SHP77 treated with DMSO at 0.1 percent for 48 hours (cell line): ENCODE measurements around the gene KCNMB3.
"Not testable (repeated sequence)": the region's sequence is repeated elsewhere in the genome, so short reads cannot be mapped to it uniquely, and the experiment has no call there.

Source experiments
- DNase-seq: peaks from one replicate; lab custom pipeline; 2025; lab: John Stamatoyannopoulos, UW

Gene KCNMB3

DNA sequence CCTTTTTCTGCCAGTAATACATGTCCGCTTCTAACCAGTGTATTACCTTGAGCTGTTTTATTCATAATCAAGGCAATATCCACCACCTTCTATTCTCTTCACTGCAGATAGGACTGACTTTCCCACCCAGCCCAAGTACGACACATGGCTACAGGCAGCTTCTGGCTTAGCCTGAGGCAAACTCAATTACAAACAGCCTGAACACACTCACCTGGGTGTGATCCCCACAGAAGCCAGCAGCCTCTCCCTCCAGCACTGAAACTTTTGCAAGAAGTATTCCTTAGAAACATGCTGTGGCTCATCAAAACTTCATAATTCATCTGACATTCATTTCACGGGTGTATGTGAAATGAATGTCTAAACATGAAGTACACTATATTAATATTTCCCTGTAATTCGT lies 13.5 kb upstream of the KCNMB3 start:
- DNase-seq = no peak

DNA sequence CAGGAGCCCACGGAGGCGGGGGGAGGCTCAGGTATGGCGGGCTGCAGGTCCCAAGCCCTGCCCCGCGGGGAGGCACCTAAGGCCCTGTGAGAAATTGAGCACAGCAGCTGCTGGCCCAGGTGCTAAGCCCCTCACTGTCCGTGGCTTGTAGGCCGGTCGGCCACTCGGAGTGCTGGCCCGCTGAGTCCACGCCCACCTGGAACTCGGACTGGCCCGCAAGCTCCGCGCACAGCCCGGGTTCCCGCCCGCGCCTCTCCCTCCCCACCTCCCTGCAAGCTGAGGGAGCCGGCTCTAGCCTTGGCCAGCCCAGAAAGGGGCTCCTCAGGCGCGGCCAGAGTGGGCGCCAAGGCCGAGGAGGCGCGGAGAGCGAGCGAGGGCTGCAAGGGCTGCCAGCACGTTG lies 12.2 kb upstream of the KCNMB3 start:
- no peak for DNase-seq

GRCh38 chr3:179260949-179261765 lies 10.2 kb upstream of the KCNMB3 start:
- DNase-seq = peak; percentile 51

- not testable (repeated sequence) for DNase-seq
Measured at GRCh38 chr3:179259959-179260756, 9.2 kb upstream of the KCNMB3 start.

GRCh38 chr3:179258820-179259219 lies 7.9 kb upstream of the KCNMB3 start:
- no peak for DNase-seq

- not testable (repeated sequence) for DNase-seq
Measured at GRCh38 chr3:179257742-179258141, 6.8 kb upstream of the KCNMB3 start.

DNA sequence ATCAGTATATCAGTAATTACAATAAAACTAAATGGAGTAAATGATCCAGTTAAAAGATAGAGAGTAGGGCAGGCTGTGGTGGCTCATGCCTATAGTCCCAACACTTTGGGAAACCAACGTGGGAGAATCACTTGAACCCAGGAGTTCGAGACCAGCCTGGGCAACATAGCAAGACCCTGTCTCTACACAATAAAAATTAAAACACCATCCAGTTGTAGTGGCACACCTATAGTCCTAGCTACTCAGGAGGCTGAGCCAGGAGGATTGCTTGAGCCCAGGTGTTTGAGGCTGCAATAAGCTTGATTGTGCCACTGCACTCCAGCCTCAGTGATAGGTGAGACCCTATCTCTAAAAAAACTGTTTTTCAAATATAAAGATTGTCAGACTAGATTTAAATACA lies 5.9 kb upstream of the KCNMB3 start:
- DNase-seq = no peak

- DNase-seq = no peak
Measured at GRCh38 chr3:179247289-179248015, 3.5 kb downstream of the KCNMB3 start.

DNA sequence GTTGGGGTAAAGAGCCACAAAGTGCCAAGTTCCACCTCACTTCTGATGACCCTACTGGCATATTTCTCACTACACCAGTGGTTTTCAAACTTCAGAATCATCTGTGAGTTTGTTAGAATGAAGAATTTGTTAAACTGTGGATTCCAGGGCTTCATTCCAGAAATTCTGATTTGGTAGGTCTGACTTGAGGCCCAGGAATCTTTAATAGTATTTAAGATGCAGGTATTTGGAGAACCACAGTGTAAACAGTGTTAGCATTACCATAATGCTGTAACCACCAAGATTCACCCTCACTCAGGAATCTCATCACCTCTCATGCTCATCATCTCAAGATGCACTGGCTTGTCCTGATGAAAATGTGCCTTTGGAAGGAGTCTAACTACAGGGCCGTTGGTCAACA lies 6.0 kb downstream of the KCNMB3 start:
- no peak for DNase-seq

GRCh38 chr3:179242859-179243258 lies 8.1 kb downstream of the KCNMB3 start:
- DNase-seq = not testable (repeated sequence)

DNA sequence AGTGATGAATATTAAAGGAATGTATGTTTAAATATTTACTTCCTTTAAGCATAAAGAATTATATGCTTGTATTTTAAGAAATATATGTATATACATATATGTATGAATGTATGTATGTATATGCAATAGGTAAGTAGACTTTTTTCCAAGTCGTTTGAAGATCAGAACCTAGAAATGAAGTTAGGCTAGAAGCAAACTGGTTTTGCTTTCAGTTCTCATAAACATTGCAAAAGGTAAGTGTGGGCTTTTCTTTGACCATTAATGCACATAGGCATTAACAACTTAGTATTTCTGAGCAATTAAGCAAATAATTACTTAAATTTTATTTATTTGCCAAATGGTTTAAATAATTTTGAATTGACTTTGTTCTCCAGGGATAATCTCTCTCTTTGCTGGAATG lies 10.6 kb downstream of the KCNMB3 start:
- DNase-seq = not testable (repeated sequence)

DNA sequence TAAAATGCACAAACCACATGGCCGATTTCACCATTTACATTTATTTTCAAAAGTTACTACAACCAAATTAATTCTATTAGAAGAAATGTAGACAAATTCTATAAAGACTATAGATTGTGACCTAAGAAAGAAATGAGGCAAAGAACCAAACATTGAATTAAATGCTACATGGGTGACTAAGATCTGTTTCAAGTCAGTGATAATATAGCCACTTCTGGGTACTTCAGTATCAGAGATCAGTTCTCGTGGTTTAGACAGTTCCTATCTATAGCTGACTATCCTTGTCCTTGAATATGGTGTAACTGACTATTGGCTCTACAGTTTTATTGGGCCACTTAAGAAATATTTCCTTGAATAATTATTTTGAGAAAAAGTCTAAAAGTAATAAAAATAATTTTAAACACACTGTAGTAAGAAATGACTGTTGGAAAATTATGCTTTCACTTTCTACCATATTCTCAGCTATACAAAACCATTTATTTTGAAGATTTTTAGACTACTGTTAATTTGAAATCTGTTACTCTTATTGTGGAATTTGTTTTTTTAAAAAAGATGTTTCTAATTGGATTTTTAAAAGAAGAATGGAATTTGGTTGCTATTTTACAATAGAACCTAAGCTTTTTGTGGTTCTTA lies 14.1 kb downstream of the KCNMB3 start:
- DNase-seq = no peak

- DNase-seq = no peak
Measured at GRCh38 chr3:179234199-179234598, 16.7 kb downstream of the KCNMB3 start.

GRCh38 chr3:179233043-179233442 lies 17.9 kb downstream of the KCNMB3 start:
- DNase-seq = no peak

DNA sequence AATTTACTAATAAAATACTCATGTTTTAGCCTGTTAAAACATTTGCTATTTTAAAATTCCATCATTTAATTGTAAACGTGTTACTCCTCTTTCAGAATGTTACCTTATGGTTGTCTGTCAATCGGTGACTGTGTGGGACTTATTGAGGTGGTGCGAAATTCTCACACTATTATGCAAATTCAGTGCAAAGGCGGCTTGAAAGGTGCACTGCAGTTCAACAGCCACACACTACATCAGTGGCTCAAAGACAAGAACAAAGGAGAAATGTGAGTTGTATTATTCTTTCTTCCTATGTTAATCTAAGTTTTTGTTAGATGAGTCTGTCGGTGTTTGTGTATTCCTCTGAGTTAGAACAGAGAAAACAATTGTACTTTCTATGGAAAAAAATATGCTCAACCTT lies 21.7 kb downstream of the KCNMB3 start:
- no peak for DNase-seq

DNA sequence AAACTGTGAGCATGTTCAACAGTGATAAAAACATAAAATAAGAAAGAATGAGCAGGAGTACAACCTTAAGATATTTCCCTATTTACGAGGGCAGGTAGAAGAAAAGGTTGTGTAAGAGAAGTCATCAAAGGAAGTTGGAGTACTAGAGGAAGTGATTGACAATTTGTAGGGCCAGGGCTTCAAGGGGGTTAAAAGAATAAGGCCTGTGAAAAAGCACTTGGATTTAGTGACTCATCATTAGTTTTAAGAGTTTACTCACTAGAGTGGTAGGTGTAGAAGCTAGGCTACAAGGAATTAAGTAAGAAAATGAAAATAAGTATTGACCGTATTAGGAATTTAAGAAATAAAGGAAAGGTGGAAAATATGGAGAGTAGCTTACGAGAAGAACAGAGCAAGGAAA lies 23.6 kb downstream of the KCNMB3 start:
- DNase-seq = no peak

- DNase-seq = no peak
Measured at GRCh38 chr3:179224584-179224983, 26.3 kb downstream of the KCNMB3 start.

DNA sequence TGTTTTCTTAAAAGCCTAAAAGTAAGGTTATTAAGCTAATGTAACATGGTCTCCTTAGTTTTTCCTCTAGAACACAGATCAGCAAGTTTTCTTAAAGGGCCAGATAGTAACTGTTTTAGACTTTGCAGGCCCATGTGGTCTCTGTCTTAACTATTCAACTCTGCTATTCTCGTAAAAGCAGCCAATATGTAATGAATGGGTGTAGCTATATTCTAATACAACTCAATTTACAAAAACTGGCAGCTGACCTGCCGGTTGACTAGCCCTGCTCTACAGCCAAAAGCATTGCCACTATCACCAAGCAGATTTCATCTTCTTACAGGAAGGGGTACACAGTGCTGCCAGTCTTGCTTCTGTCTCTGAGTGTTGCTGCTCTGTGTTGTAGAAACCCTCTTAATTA lies 27.4 kb downstream of the KCNMB3 start:
- DNase-seq = no peak

GRCh38 chr3:179218213-179218612 lies 32.7 kb downstream of the KCNMB3 start:
- not testable (repeated sequence) for DNase-seq

DNA sequence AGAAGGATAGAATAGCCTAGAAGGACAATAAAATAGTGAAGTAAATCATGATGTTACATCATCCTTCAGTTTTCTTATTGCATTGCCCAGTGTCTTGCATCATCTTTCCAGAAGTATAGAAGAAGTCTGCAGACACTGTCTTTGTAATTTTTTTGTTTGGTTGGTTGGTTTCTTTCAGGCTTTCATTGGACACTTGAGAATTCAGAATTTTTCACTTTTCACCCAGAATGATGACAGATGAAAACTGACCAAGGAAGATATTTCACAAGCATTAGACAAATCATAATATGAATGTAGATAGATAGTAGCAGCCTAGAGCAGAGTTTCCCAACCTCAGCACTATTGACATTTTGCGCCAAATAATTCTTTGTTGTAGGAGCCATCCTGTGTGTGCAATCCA lies 35.4 kb downstream of the KCNMB3 start:
- not testable (repeated sequence) for DNase-seq

DNA sequence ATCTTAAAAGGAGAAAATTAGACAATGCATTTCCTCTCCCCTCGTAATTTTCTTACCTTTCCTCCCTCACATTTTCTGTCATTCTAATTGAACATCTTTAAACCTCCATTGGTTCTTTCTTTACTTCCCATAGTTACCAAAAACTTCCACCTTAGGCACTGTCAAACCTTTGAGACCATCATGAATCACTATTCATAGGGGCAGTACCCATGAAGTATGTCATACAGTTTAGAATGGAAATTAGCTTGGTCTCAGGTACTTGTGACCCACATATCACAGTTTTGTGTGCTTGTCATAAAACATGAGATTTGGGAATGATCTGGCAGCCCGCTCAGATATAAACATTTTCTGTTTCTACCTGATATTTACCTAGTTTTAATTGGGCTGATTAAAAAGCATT lies 50.1 kb downstream of the KCNMB3 start:
- DNase-seq = no peak

- no peak for DNase-seq
Measured at GRCh38 chr3:179196700-179197099, 54.2 kb downstream of the KCNMB3 start.
